GM15510 (cell line): Measurements from ENCODE around the gene FKBP15.

Source experiments
- POLR2A ChIP-seq: IDR thresholded peaks from 3 replicates; pipeline ENCODE4 v1.6.1; 2011; ENCODE audit warnings: borderline replicate concordance; ENCODE audit not compliant: insufficient read length; ENCODE audit errors: extremely low read depth

FKBP15 gene

GRCh38 chr9:113216406-113216805 is 4.7 kb downstream of the FKBP15 start:
- no peak for TF ChIP-seq POLR2A

- TF ChIP-seq POLR2A: no peak
Observed at GRCh38 chr9:113215132-113215531, 5.9 kb downstream of the FKBP15 start.

- no peak for TF ChIP-seq POLR2A
Observed at GRCh38 chr9:113210815-113211214, 10.3 kb downstream of the FKBP15 start.

- no peak for TF ChIP-seq POLR2A
Observed at GRCh38 chr9:113205861-113206260, 15.2 kb downstream of the FKBP15 start.

GRCh38 chr9:113205432-113205831 is 15.6 kb downstream of the FKBP15 start:
- TF ChIP-seq POLR2A: no peak

- no peak for TF ChIP-seq POLR2A
Observed at GRCh38 chr9:113199683-113200329, 21.3 kb downstream of the FKBP15 start.

- TF ChIP-seq POLR2A: no peak
Observed at GRCh38 chr9:113192455-113192854, 28.6 kb downstream of the FKBP15 start.

- TF ChIP-seq POLR2A: no peak
Observed at GRCh38 chr9:113187929-113188595, 33.0 kb downstream of the FKBP15 start.

GRCh38 chr9:113186137-113186755 is 34.8 kb downstream of the FKBP15 start:
- no peak for TF ChIP-seq POLR2A

- no peak for TF ChIP-seq POLR2A
Observed at GRCh38 chr9:113185271-113185670, 35.8 kb downstream of the FKBP15 start.

- no peak for TF ChIP-seq POLR2A
Observed at GRCh38 chr9:113184539-113184938, 36.5 kb downstream of the FKBP15 start.

GRCh38 chr9:113183956-113184488 is 37.1 kb downstream of the FKBP15 start:
- no peak for TF ChIP-seq POLR2A

GRCh38 chr9:113181165-113181564 is 39.9 kb downstream of the FKBP15 start:
- TF ChIP-seq POLR2A: no peak

- no peak for TF ChIP-seq POLR2A
Observed at GRCh38 chr9:113179839-113180238, 41.2 kb downstream of the FKBP15 start.

GRCh38 chr9:113178087-113178486 is 43.0 kb downstream of the FKBP15 start:
- TF ChIP-seq POLR2A: no peak
